HG02763 (cell line): ENCODE results near the gene LINGO4.
"Not testable (repeated sequence)": the region's sequence is repeated elsewhere in the genome, so short reads cannot be mapped to it uniquely, and the experiment has no call there.

ENCODE experiments used
- ATAC-seq: cut with Tn5 transposase; IDR thresholded peaks from one replicate; pipeline ENCODE4 v1.9.1; 2021; ENCODE audit warnings: mild to moderate bottlenecking, moderate library complexity; ENCODE audit not compliant: unreplicated experiment

The LINGO4 gene

GRCh38 chr1:151790071-151790939 is 14.9 kb downstream of the LINGO4 start, which contains the start of gene TDRKH:
Gene TDRKH, minus strand, starts transcription at chr1:151790500. Its CDS starts 7,478 bp downstream, at chr1:151783022.
- ATAC-seq: peak; percentile 98

GRCh38 chr1:151787689-151788088 is 17.5 kb downstream of the LINGO4 start:
- no peak for ATAC-seq

GRCh38 chr1:151783796-151784195 is 21.4 kb downstream of the LINGO4 start:
- ATAC-seq: no peak

GRCh38 chr1:151782741-151783140 is 22.5 kb downstream of the LINGO4 start:
- ATAC-seq: no peak

GRCh38 chr1:151782026-151782425 is 23.2 kb downstream of the LINGO4 start:
- not testable (repeated sequence) for ATAC-seq

- not testable (repeated sequence) for ATAC-seq
Observed at GRCh38 chr1:151780736-151781135, 24.5 kb downstream of the LINGO4 start.

GRCh38 chr1:151779852-151780251 is 25.4 kb downstream of the LINGO4 start:
- ATAC-seq: no peak

- no peak for ATAC-seq
Observed at GRCh38 chr1:151777317-151777716, 27.9 kb downstream of the LINGO4 start.

GRCh38 chr1:151776665-151777062 is 28.6 kb downstream of the LINGO4 start:
- no peak for ATAC-seq

GRCh38 chr1:151775894-151776664 is 29.1 kb downstream of the LINGO4 start:
- no peak for ATAC-seq

GRCh38 chr1:151774256-151774922 is 30.8 kb downstream of the LINGO4 start:
- ATAC-seq: no peak

GRCh38 chr1:151773702-151774101 is 31.5 kb downstream of the LINGO4 start:
- no peak for ATAC-seq

- ATAC-seq: not testable (repeated sequence)
Observed at GRCh38 chr1:151769270-151769669, 35.9 kb downstream of the LINGO4 start.

- not testable (repeated sequence) for ATAC-seq
Observed at GRCh38 chr1:151768351-151769066, 36.7 kb downstream of the LINGO4 start.

- ATAC-seq: no peak
Observed at GRCh38 chr1:151763990-151764389, 41.2 kb downstream of the LINGO4 start.

- peak; percentile 93 for ATAC-seq
Observed at GRCh38 chr1:151762941-151763921, 42.0 kb downstream of the LINGO4 start, which contains the start of gene MRPL9. Gene MRPL9, minus strand, starts transcription at chr1:151763496. Its CDS starts 17 bp downstream, at chr1:151763479.

GRCh38 chr1:151760597-151761385 is 44.4 kb downstream of the LINGO4 start:
- ATAC-seq: no peak

- no peak for ATAC-seq
Observed at GRCh38 chr1:151759241-151759640, 46.0 kb downstream of the LINGO4 start.
